ENCODE results near the gene CSF1.

DNA sequence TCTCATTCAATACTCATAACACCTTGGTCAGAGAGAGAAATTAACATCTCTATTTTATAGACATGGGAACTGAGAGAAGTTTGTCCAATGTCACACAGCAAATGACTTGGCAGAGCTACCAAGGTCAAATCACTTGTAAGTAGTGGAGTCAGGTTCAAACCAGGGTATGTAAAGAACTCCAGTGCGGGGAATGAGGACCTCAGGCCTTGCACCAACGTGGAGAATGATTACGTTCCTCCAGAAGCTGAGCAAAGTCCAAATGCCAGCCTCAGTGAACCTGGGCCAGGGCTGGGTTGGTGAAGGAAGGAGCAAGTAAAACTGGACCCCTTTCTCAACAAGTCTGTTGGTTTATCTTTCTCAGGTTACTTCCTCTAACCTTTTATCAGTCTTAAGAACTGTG, 1.8 kb upstream of the CSF1 start:
- TF ChIP-seq CTCF (optimal IDR thresholded peaks at IDR 0.05 in 1 of 3, IDR thresholded peaks at IDR 0.05 in 1 of 3, conservative IDR thresholded peaks at IDR 0.05 in 1 of 3; ENCODE audit: extremely low read depth in 1 of 3, insufficient read depth in 2 of 3, low read length in 3 of 3) (no peak), EZH2 (IDR thresholded peaks at IDR 0.05; ENCODE audit: low read length) (no peak)

Measured in keratinocyte (primary cell).